PC-9 (cell line): ENCODE measurements around the gene SRMS. TPM values are rescaled to one million over a fixed set of nuclear protein-coding genes. Genes with fewer than 3 reads are reported as not detected.
"Not testable (repeated sequence)": the region's sequence is repeated elsewhere in the genome, so short reads cannot be mapped to it uniquely, and the experiment has no call there.

Source experiments
- BruUV-seq: library from RNA; stranded (reverse); fragments of 400-500 nt; replicated peaks from 2 replicates; lab custom pipeline; 2021; lab: Mats Ljungman, UMichigan
- CTCF ChIA-PET: fragments of 300-600 bp; sonication (Branson Sonifier 250); formaldehyde crosslinking; loops from one replicate; lab custom pipeline; 2022; ENCODE audit warnings: antibody characterized with exemption; lab: Charles Lee
- POLR2A ChIA-PET: fragments of 300-600 bp; sonication (Branson Sonifier 250); formaldehyde crosslinking; loops from one replicate; lab custom pipeline; 2022; ENCODE audit warnings: antibody characterized with exemption; ENCODE audit not compliant: unreplicated experiment; lab: Charles Lee
- DNase-seq, 2 experiments: peaks; one replicate each; pipeline versions ENCODE4 v3.0.0 to v3.0.0-alpha.2; 2015 to 2022; ENCODE audit warnings: mixed read lengths in 1 of 2
- H2AFZ ChIP-seq: fragments of 200-600 bp; sonication (generic); 2 replicates; pipeline ENCODE4 v1.8.1; 2017; ENCODE audit warnings: antibody characterized with exemption
- H3F3A ChIP-seq: fragments of 200-600 bp; sonication (generic); 2 replicates; pipeline ENCODE4 v1.8.1; 2017; ENCODE audit warnings: antibody characterized with exemption, mild to moderate bottlenecking, low read depth; ENCODE audit not compliant: insufficient read depth
- H3K27ac ChIP-seq: fragments of 200-600 bp; sonication (generic); 2 replicates; pipeline ENCODE4 v1.6.1; 2016; ENCODE audit warnings: mixed run types
- H3K27me3 ChIP-seq: fragments of 200-600 bp; sonication (generic); 2 replicates; pipeline ENCODE4 v1.6.1; 2016; ENCODE audit warnings: low read depth, mixed run types; ENCODE audit not compliant: insufficient read depth
- H3K36me3 ChIP-seq: fragments of 200-600 bp; sonication (generic); 2 replicates; pipeline ENCODE4 v1.6.1; 2016; ENCODE audit warnings: low read depth, mixed run types
- H3K4me1 ChIP-seq: fragments of 200-600 bp; sonication (generic); replicated peaks from 2 replicates; pipeline ENCODE4 v1.6.1; 2016; ENCODE audit warnings: mixed run types; ENCODE audit not compliant: insufficient read depth
- H3K4me2 ChIP-seq: fragments of 200-600 bp; sonication (generic); 2 replicates; pipeline ENCODE4 v1.6.1; 2017; ENCODE audit warnings: mixed run types
- H3K4me3 ChIP-seq: fragments of 200-600 bp; sonication (generic); 2 replicates; pipeline ENCODE4 v1.6.1; 2016; ENCODE audit warnings: mixed run types
- H3K79me2 ChIP-seq: fragments of 200-600 bp; sonication (generic); 2 replicates; pipeline ENCODE4 v1.6.1; 2017; ENCODE audit warnings: low read depth, mixed run types
- H3K9me2 ChIP-seq: fragments of 200-600 bp; sonication (generic); 2 replicates; pipeline ENCODE4 v1.8.1; 2017; ENCODE audit warnings: mild to moderate bottlenecking; ENCODE audit not compliant: insufficient read depth
- H3K9me3 ChIP-seq: fragments of 200-600 bp; sonication (generic); 2 replicates; pipeline ENCODE4 v1.8.1; 2016; ENCODE audit warnings: low read depth; ENCODE audit not compliant: insufficient read depth
- H4K20me1 ChIP-seq: fragments of 200-600 bp; sonication (generic); 2 replicates; pipeline ENCODE4 v1.8.1; 2017; ENCODE audit not compliant: insufficient read depth
- EZH2 ChIP-seq: fragments of 200-600 bp; sonication (generic); IDR thresholded peaks from 2 replicates; pipeline ENCODE4 v1.8.0; 2017; ENCODE audit warnings: antibody characterized with exemption, low read depth
- intact Hi-C: fragments of 100-400 bp; cut with micrococcal nuclease; formaldehyde crosslinking; loops from one replicate; pipeline ENCODE4 v1.10.0; 2022; ENCODE audit not compliant: unreplicated experiment
- total RNA-seq: library from RNA; stranded (reverse); gene quantifications from 2 replicates; pipeline ENCODE4 v1.2.3, GENCODE V29; 2021
- TF ChIP-seq, protein P1 (sequence below): fragments of 200-600 bp; sonication (generic); conservative IDR thresholded peaks from 2 replicates; pipeline ENCODE4 v1.6.1; 2017; ENCODE audit warnings: mixed run types, antibody characterized with exemption, mild to moderate bottlenecking, moderate library complexity

SRMS gene
- total RNA-seq, 1 experiment from 2014 or later, result 1.2 TPM

DNA sequence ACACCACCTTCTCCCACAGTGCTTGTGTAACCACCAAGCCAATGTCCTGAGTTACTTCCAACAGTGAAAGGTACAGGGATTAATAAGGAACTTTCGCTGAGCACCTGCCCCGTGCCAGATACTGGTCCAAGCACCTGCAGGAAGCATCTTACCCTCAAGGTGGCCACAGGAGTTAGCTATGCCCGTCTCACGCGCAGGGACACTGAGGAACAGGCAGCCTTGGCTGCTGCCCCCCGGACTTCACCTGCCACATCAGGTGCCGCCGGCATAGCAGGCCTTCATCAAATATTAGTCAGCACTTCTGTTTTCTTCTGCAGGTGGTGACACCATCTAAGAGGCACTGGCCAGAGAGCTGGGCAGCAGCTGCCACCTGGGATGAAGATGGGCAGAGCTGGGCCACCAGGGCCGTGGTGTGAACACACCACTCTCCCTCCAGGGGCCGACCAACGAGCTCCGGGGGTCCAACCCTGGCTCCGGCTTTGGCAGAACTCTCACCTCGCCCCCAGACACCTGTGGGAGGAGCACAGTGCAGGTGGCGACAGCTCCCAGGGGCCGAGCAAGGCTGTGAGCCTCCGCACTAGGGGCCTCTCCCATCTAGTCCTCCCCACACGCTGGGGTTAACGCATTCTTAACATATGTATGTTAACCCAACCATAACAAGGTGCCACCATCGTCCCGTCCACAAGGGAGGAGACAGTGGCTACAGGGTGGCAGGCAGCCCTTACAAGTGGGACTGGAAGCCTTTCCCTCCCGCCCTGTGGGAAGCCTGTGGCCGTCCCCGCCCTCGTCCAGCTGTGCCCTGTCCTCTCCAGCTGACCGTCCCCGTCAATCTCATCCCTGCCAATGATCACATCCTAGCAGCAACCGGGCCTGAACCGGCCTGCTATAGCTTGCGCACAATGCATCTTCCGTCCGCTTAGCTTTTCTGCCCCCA, 29.9 kb downstream of the SRMS start:
- no TSS peak for BruUV-seq
- intact Hi-C loops, result no loop called here
- Histone ChIP-seq H4K20me1 (no peaks in the 10 kb centered on the region), H3F3A (peaks cover 9% of the 10 kb centered on the region; the same call in 1 of the 2 replicates), H3K4me3 (no peak overlapping the region), H3K27me3 (peaks cover 20% of the 10 kb centered on the region), H3K4me2 (no peak overlapping the region), H3K9me3 (no peaks in the 10 kb centered on the region), H3K79me2 (peaks cover 7% of the 10 kb centered on the region), H3K27ac (no peak overlapping the region), H3K36me3 (peaks cover 7% of the 10 kb centered on the region; the same call in 1 of the 2 replicates), H3K9me2 (no peaks in the 10 kb centered on the region), H3K4me1 (peaks cover 7% of the 10 kb centered on the region; the same call in 1 of the 2 replicates), H2AFZ (no peak overlapping the region)
- DNase-seq, result no peak
- CTCF ChIA-PET, result no interaction called here
- POLR2A ChIA-PET, result no interaction called here
- TF ChIP-seq, protein P1, sequence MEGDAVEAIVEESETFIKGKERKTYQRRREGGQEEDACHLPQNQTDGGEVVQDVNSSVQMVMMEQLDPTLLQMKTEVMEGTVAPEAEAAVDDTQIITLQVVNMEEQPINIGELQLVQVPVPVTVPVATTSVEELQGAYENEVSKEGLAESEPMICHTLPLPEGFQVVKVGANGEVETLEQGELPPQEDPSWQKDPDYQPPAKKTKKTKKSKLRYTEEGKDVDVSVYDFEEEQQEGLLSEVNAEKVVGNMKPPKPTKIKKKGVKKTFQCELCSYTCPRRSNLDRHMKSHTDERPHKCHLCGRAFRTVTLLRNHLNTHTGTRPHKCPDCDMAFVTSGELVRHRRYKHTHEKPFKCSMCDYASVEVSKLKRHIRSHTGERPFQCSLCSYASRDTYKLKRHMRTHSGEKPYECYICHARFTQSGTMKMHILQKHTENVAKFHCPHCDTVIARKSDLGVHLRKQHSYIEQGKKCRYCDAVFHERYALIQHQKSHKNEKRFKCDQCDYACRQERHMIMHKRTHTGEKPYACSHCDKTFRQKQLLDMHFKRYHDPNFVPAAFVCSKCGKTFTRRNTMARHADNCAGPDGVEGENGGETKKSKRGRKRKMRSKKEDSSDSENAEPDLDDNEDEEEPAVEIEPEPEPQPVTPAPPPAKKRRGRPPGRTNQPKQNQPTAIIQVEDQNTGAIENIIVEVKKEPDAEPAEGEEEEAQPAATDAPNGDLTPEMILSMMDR, result no peak
- TF ChIP-seq EZH2, result no peak

DNA sequence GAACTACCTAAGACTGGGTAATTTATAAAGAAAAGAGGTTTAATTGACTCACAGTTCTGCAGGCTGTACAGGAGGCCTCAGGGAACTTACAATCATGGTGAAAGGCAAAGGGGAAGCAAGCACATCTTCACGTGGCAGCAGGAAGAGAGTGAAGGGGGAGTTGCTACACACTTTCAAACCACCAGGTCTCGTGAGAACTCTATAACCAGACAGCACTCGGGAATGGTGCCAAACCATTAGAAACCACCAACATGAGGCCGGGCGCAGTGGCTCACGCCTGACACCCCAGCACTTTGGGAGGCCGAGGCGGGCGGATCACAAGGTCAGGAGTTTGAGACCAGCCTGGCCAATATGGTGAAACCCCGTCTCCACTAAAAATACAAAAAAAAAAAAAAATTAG, 33.0 kb downstream of the SRMS start:
- H3K9me2 ChIP-seq, BruUV-seq, H3K9me3 ChIP-seq, H4K20me1 ChIP-seq, H3K4me2 ChIP-seq, DNase-seq, POLR2A ChIA-PET, H3K4me1 ChIP-seq, H3K27ac ChIP-seq, H3K36me3 ChIP-seq, H2AFZ ChIP-seq, CTCF ChIA-PET, intact Hi-C loops, H3K79me2 ChIP-seq, H3K4me3 ChIP-seq: not testable (repeated sequence)
- H3K27me3 ChIP-seq, result peaks cover 50% of the 10 kb centered on the region
- H3F3A ChIP-seq, result peaks cover 17% of the 10 kb centered on the region

DNA sequence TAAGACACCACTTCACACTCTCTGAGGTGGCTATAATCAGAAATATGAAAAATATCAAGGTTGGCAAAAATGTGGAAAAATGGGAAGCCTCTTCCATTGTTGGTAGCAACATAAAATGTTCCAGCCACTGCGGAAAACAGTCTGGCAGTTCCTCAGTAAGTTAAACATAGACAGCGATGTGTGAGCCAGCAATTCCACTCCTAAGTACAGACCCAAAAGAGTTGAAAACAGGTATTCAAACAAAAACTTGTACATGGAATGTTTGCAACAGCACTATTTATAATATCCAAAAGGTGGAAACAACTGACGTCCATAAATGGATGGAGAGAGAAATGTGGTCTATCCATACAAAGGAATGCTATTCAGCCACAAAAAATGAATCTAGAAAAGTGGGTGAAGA, 34.3 kb downstream of the SRMS start:
- DNase-seq, result no peak
- H4K20me1 ChIP-seq, result no peaks in the 10 kb centered on the region
- no peak overlapping the region for H3K4me2 ChIP-seq
- BruUV-seq, result no TSS peak
- no peak overlapping the region for H3K27ac ChIP-seq
- peaks cover 62% of the 10 kb centered on the region for H3K27me3 ChIP-seq
- intact Hi-C loops, result no loop called here
- no peak for TF ChIP-seq EZH2
- TF ChIP-seq, protein P1, result no peak
- no peak overlapping the region for H3K4me3 ChIP-seq
- ChIA-PET POLR2A (no interaction called here), CTCF (no interaction called here)
- no peaks in the 10 kb centered on the region for H3K36me3 ChIP-seq
- H3K9me3 ChIP-seq, result no peaks in the 10 kb centered on the region
- H3K79me2 ChIP-seq, result no peaks in the 10 kb centered on the region
- H3K4me1 ChIP-seq, result peaks cover 7% of the 10 kb centered on the region; the same call in 1 of the 2 replicates
- no peaks in the 10 kb centered on the region for H3K9me2 ChIP-seq
- no peak overlapping the region for H2AFZ ChIP-seq
- H3F3A ChIP-seq, result peaks cover 17% of the 10 kb centered on the region
